HepG2 (cell line): ENCODE results near the gene MME. TPM values are rescaled to one million over a fixed set of nuclear protein-coding genes. Genes with fewer than 3 reads are reported as not detected.

Source experiments
- ATAC-seq: fragments of 200-7000 bp; cut with Tn5 transposase; 3 replicates; pipeline ENCODE4 v1.9.1; 2020; ENCODE audit warnings: mild to moderate bottlenecking, moderate library complexity
- BruUV-seq: library from RNA; stranded (reverse); fragments of 400-500 nt; replicated peaks from 2 replicates; lab custom pipeline; 2021; lab: Mats Ljungman, UMichigan
- CTCF ChIA-PET: fragments of 300-600 bp; formaldehyde crosslinking; extraction: SDS; loops from one replicate; lab custom pipeline; 2021; ENCODE audit warnings: low total read pairs, inconsistent platforms, low intra/inter-chr PET ratio; lab: Yijun Ruan, JAX
- POLR2A ChIA-PET: fragments of 350-600 bp; sonication (Branson Sonifier 250); formaldehyde crosslinking; loops from one replicate; lab custom pipeline; 2020; ENCODE audit warnings: antibody characterized with exemption, inconsistent platforms; lab: Yijun Ruan, JAX
- DNase-seq: peaks from one replicate; pipeline ENCODE4 v3.0.0-alpha.2; 2015; ENCODE audit warnings: low spot score
- FAIRE-seq: peaks from 3 replicates; lab custom pipeline; 2011; peaks lifted over from hg19 to GRCh38; lab: Jason Lieb, UNC
- H2AFZ ChIP-seq: one replicate; pipeline ENCODE4 v1.6.1; 2011; ENCODE audit warnings: low read length, inconsistent platforms
- H3K27ac ChIP-seq: fragments of 300-600 bp; 3 replicates; pipeline ENCODE4 v1.8.0; 2011; ENCODE audit warnings: mixed run types, mild to moderate bottlenecking, mixed read lengths, low read length, inconsistent platforms; ENCODE audit not compliant: insufficient read depth; ENCODE audit errors: extremely low read length
- H3K27me3 ChIP-seq, 2 experiments: fragments of 200-600 bp in 1 of 2; 2 replicates in 1 of 2; 3 replicates in 1 of 2; pipeline versions ENCODE4 v1.6.0 to v1.8.0; 2011; ENCODE audit warnings: low read length in 2 of 2, mild to moderate bottlenecking in 2 of 2, moderate library complexity in 2 of 2, inconsistent platforms in 1 of 2; ENCODE audit not compliant: insufficient read depth in 2 of 2, control insufficient read depth in 1 of 2
- H3K36me3 ChIP-seq, 2 experiments: fragments of 200-600 bp in 1 of 2; replicated peaks in 1 of 2; 2 replicates in 1 of 2; 3 replicates in 1 of 2; pipeline versions ENCODE4 v1.5.1 to v1.8.0; 2011; ENCODE audit warnings: low read length in 2 of 2, inconsistent platforms in 1 of 2; ENCODE audit not compliant: insufficient read depth in 2 of 2, control insufficient read depth in 1 of 2
- H3K4me1 ChIP-seq: 2 replicates; pipeline ENCODE4 v1.5.1; 2012; ENCODE audit warnings: low read length, inconsistent platforms; ENCODE audit not compliant: insufficient read depth
- H3K4me2 ChIP-seq: 2 replicates; pipeline ENCODE4 v1.6.0; 2011; ENCODE audit warnings: low read depth, low read length, inconsistent platforms
- H3K4me3 ChIP-seq, 3 experiments: fragments of 200-600 bp in 1 of 3; sonication (generic), shearing (Covaris generic) in 1 of 3; replicated peaks in 1 of 3; 2 replicates each; pipeline ENCODE4 v1.5.1; 2011 to 2016; ENCODE audit warnings: low read length in 3 of 3, inconsistent platforms in 2 of 3, low read depth in 2 of 3, mild to moderate bottlenecking in 2 of 3, control low read depth in 1 of 3, mixed read lengths in 1 of 3; ENCODE audit not compliant: insufficient read depth in 1 of 3
- H3K79me2 ChIP-seq: one replicate; pipeline ENCODE4 v1.6.1; 2011; ENCODE audit warnings: low read length, inconsistent platforms; ENCODE audit not compliant: insufficient read depth
- H3K9ac ChIP-seq: 2 replicates; pipeline ENCODE4 v1.6.0; 2011; ENCODE audit warnings: mild to moderate bottlenecking, low read depth, low read length, inconsistent platforms; ENCODE audit not compliant: insufficient read depth
- H3K9me3 ChIP-seq: 2 replicates; pipeline ENCODE4 v1.5.1; 2012; ENCODE audit warnings: mild to moderate bottlenecking, low read length
- H4K20me1 ChIP-seq: 2 replicates; pipeline ENCODE4 v1.6.0; 2011; ENCODE audit warnings: inconsistent platforms, mild to moderate bottlenecking, low read length, moderate library complexity; ENCODE audit not compliant: insufficient read depth
- EED ChIP-seq: sonication (generic); formaldehyde crosslinking; IDR thresholded peaks from 2 replicates; pipeline ENCODE4 v1.5.0; 2020; ENCODE audit warnings: mild to moderate bottlenecking, missing genetic modification reagents
- HDAC2 ChIP-seq: sonication (generic); formaldehyde crosslinking; IDR thresholded peaks from 2 replicates; pipeline ENCODE4 v1.4.0; 2020; ENCODE audit warnings: missing genetic modification reagents
- JUNB ChIP-seq: sonication (generic); formaldehyde crosslinking; IDR thresholded peaks from 2 replicates; pipeline ENCODE4 v1.8.0; 2022; ENCODE audit warnings: missing genetic modification reagents, mild to moderate bottlenecking, borderline replicate concordance
- SRF ChIP-seq: IDR thresholded peaks from 2 replicates; pipeline ENCODE4 v1.6.1; 2011; ENCODE audit warnings: mild to moderate bottlenecking, low read depth, low read length, moderate library complexity
- ZNF281 ChIP-seq: sonication (generic); formaldehyde crosslinking; IDR thresholded peaks from 2 replicates; pipeline ENCODE4 v1.4.0; 2020; ENCODE audit warnings: missing genetic modification reagents, borderline replicate concordance
- ZNF768 ChIP-seq: sonication (generic); formaldehyde crosslinking; IDR thresholded peaks from 2 replicates; pipeline ENCODE4 v1.4.0; 2020; ENCODE audit warnings: missing genetic modification reagents
- WGBS: methylation state at CpG from one replicate; pipeline ENCODE4 v1.1.6; 2017; ENCODE audit warnings: low lambda C conversion rate; 5-methylcytosine and 5-hydroxymethylcytosine counted together
- in situ Hi-C: cut with HindIII; loops from 2 replicates; pipeline ENCODE4 v1.10.0; 2017; ENCODE audit warnings: low pct_unique_long_range_greater_than_20kb; ENCODE audit not compliant: extremely low pct_ligation_motif_present
- intact Hi-C: fragments of 100-400 bp; cut with micrococcal nuclease; formaldehyde crosslinking; loops from one replicate; pipeline ENCODE4 v1.10.0; 2022; ENCODE audit not compliant: unreplicated experiment
- polyA plus RNA-seq, 8 experiments: library from polyadenylated mRNA; depleted of rRNA in 3 of 8; stranded (reverse) in 7 of 8; unstranded in 1 of 8; fragments of >200 nt; fragmentation: Illumina TruSeq in 4 of 8; extraction: Trizol in 4 of 8; gene quantifications; 2 replicates each; pipeline versions ENCODE4 v1.2.1 to v1.2.3, GENCODE V29; 2011 to 2016; ENCODE audit warnings: low read depth in 4 of 8, missing spikeins in 1 of 8, mixed read lengths in 1 of 8; ENCODE audit not compliant: insufficient read depth in 1 of 8
- total RNA-seq, 5 experiments: library from RNA; depleted of rRNA; stranded (reverse); fragments of >200 nt; fragmentation: Illumina TruSeq; extraction: Trizol; gene quantifications; 2 replicates each; pipeline ENCODE4 v1.2.3, GENCODE V29; 2016; ENCODE audit warnings: low read depth in 1 of 5
- TF ChIP-seq, protein P1 (sequence below): sonication (generic); formaldehyde crosslinking; IDR thresholded peaks from 2 replicates; pipeline ENCODE4 v1.5.1; 2020; ENCODE audit warnings: mild to moderate bottlenecking, missing genetic modification reagents, borderline replicate concordance
- TF ChIP-seq, protein P2 (sequence below): IDR thresholded peaks from 2 replicates; pipeline ENCODE4 v1.6.1; 2012; ENCODE audit warnings: low read length, improper control_type of control experiment
- TF ChIP-seq, protein P3 (sequence below): IDR thresholded peaks from 2 replicates; pipeline ENCODE4 v1.6.1; 2016; ENCODE audit warnings: low read depth, control low read depth
- TF ChIP-seq, protein P4 (sequence below): sonication (generic); formaldehyde crosslinking; IDR thresholded peaks from 2 replicates; pipeline ENCODE4 v1.8.0; 2022; ENCODE audit warnings: mild to moderate bottlenecking, missing genetic modification reagents; ENCODE audit not compliant: insufficient replicate concordance

Gene MME
- total and polyA plus RNA-seq, 2 of the 13 experiments (the other 11 are each of a cell fraction or from before 2014, with no cell fraction given): not detected

DNA sequence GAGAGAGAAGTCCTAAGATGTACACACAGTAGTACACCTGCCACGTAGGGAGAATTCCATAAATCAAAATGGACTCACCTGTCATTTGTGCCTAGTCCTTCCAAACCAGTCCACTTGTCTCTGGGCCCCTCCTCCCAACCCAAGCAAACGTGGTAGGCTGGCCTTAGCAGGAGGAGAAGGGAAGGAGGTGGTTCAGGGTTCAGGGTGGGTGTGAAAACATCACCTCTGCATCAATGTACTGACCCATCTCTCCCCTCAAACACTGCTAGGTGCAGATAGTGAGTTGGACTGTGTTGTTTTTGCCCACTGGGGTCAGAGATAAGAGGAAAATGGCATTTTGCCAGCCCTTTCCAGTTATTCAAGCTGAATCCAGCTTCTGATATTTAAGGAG lies 99.3 kb downstream of the MME start:
- intact Hi-C loops: no loop called here
- Histone ChIP-seq H3K36me3 (no peaks in the 10 kb centered on the region), H4K20me1 (no peaks in the 10 kb centered on the region), H3K9ac (no peak overlapping the region), H3K4me1 (no peaks in the 10 kb centered on the region), H2AFZ (no peak overlapping the region), H3K4me3 (no peak overlapping the region), H3K27ac (no peak overlapping the region), H3K27me3 (no peaks in the 10 kb centered on the region), H3K4me2 (no peak overlapping the region), H3K79me2 (no peaks in the 10 kb centered on the region), H3K9me3 (no peaks in the 10 kb centered on the region)
- BruUV-seq: no TSS peak
- no peak for FAIRE-seq
- ChIA-PET CTCF (no interaction called here), POLR2A (no interaction called here)
- no peak for ATAC-seq
- in situ Hi-C loops: no loop called here
- no peak for DNase-seq
- WGBS: 4% methylated on average over 2 of the region's 2 CpGs
- no peak for TF ChIP-seq ZNF768
- TF ChIP-seq, protein P1, sequence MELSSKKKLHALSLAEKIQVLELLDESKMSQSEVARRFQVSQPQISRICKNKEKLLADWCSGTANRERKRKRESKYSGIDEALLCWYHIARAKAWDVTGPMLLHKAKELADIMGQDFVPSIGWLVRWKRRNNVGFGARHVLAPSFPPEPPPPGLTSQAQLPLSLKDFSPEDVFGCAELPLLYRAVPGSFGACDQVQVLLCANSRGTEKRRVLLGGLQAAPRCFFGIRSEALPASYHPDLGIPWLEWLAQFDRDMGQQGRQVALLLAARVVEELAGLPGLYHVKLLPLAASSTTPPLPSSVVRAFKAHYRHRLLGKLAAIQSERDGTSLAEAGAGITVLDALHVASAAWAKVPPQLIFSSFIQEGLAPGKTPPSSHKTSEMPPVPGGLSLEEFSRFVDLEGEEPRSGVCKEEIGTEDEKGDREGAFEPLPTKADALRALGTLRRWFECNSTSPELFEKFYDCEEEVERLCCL (CRISPR knock-in tag): no peak
- TF ChIP-seq ZNF281 (CRISPR knock-in tag): no peak
- no peak for TF ChIP-seq JUNB (CRISPR knock-in tag)
- TF ChIP-seq, protein P2, sequence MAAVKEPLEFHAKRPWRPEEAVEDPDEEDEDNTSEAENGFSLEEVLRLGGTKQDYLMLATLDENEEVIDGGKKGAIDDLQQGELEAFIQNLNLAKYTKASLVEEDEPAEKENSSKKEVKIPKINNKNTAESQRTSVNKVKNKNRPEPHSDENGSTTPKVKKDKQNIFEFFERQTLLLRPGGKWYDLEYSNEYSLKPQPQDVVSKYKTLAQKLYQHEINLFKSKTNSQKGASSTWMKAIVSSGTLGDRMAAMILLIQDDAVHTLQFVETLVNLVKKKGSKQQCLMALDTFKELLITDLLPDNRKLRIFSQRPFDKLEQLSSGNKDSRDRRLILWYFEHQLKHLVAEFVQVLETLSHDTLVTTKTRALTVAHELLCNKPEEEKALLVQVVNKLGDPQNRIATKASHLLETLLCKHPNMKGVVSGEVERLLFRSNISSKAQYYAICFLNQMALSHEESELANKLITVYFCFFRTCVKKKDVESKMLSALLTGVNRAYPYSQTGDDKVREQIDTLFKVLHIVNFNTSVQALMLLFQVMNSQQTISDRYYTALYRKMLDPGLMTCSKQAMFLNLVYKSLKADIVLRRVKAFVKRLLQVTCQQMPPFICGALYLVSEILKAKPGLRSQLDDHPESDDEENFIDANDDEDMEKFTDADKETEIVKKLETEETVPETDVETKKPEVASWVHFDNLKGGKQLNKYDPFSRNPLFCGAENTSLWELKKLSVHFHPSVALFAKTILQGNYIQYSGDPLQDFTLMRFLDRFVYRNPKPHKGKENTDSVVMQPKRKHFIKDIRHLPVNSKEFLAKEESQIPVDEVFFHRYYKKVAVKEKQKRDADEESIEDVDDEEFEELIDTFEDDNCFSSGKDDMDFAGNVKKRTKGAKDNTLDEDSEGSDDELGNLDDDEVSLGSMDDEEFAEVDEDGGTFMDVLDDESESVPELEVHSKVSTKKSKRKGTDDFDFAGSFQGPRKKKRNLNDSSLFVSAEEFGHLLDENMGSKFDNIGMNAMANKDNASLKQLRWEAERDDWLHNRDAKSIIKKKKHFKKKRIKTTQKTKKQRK: no peak
- TF ChIP-seq HDAC2 (CRISPR knock-in tag): no peak
- TF ChIP-seq, protein P3, sequence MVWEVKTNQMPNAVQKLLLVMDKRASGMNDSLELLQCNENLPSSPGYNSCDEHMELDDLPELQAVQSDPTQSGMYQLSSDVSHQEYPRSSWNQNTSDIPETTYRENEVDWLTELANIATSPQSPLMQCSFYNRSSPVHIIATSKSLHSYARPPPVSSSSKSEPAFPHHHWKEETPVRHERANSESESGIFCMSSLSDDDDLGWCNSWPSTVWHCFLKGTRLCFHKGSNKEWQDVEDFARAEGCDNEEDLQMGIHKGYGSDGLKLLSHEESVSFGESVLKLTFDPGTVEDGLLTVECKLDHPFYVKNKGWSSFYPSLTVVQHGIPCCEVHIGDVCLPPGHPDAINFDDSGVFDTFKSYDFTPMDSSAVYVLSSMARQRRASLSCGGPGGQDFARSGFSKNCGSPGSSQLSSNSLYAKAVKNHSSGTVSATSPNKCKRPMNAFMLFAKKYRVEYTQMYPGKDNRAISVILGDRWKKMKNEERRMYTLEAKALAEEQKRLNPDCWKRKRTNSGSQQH (CRISPR knock-in tag): no peak
- TF ChIP-seq EED: no peak
- no peak for TF ChIP-seq SRF
- TF ChIP-seq, protein P4, sequence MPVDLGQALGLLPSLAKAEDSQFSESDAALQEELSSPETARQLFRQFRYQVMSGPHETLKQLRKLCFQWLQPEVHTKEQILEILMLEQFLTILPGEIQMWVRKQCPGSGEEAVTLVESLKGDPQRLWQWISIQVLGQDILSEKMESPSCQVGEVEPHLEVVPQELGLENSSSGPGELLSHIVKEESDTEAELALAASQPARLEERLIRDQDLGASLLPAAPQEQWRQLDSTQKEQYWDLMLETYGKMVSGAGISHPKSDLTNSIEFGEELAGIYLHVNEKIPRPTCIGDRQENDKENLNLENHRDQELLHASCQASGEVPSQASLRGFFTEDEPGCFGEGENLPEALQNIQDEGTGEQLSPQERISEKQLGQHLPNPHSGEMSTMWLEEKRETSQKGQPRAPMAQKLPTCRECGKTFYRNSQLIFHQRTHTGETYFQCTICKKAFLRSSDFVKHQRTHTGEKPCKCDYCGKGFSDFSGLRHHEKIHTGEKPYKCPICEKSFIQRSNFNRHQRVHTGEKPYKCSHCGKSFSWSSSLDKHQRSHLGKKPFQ (CRISPR knock-in tag): no peak
